ENCODE results near the gene KCNG1. TPM values are rescaled to one million over a fixed set of nuclear protein-coding genes. Genes with fewer than 3 reads are reported as not detected.

Gene KCNG1
- total and polyA plus RNA-seq, 2 of the 13 experiments (the other 11 are each of a cell fraction or from before 2014, with no cell fraction given) = not detected

DNA sequence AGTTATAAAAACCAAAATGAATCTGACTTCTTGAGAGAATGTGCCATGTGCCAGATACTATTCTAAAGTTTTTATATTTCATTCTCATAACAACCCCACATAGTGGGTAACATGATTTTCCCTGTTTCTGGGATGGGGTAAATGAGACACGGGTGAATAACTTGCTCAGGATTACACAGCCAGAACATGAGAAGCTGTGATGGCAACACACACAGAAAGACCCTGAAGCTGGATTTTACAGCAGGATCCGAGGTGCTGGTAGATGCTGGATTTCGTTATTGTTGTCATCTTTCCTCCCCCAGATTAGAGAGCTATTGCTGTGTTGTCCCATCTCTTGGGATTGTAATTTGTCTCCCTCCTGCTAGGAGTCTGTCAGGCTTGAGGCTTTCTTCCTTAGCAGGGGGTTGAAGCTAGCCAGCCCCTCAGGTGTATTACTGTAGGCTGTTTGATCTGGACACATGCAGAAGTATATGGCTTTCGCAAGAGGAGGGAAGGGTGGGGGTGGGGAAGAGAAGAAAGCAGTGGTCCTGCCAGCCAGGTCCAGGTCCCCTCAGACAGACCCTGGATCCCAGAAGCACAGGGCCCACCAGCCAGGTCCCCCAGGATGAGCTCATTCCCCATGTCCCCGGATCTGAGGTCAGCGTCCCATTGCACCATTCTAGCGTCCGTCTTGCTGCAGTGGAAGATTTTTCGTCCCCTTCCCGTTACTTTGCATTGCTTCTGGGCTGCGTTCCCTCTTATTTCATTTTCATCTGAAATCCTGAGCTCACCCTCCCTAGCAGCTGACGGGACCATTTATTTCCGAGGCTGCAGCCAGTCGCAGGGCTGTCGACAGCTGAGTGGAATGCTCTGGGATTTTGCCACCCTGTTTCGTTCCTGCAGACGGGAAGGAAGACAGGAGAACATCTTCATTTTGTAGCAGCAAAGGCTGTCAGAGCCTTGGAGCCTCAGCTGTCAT lies 7.3 kb upstream of the KCNG1 start (continued):
- TF ChIP-seq TCF7 (IDR thresholded peaks at IDR 0.05; ENCODE audit: low read depth) (no peak), ZNF160 (CRISPR knock-in tag; IDR thresholded peaks at IDR 0.05) (no peak), GZF1 (CRISPR knock-in tag; IDR thresholded peaks at IDR 0.05) (no peak)
- TF ChIP-seq, protein P1, sequence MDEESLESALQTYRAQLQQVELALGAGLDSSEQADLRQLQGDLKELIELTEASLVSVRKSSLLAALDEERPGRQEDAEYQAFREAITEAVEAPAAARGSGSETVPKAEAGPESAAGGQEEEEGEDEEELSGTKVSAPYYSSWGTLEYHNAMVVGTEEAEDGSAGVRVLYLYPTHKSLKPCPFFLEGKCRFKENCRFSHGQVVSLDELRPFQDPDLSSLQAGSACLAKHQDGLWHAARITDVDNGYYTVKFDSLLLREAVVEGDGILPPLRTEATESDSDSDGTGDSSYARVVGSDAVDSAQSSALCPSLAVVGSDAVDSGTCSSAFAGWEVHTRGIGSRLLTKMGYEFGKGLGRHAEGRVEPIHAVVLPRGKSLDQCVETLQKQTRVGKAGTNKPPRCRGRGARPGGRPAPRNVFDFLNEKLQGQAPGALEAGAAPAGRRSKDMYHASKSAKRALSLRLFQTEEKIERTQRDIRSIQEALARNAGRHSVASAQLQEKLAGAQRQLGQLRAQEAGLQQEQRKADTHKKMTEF (CRISPR knock-in tag; IDR thresholded peaks at IDR 0.05) = no peak

DNA sequence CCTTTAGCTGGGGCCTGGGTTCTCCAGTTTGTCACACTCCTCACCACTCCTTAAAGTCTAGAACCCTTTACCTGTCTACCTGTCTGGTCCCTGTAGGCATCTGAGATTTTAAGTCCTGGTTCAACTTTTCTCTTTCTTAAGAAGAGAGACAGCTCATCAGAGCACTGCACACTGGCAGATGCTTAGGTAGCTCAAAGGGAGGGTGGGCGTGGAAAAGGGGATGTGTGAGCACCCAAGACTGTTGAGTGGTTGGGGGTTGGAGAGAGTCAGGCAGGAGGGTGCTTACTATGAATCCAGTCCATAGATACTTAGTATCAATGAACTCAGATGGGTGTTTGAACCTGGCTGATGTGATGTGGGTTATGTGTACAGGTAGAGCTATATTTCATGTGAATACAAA lies 6.6 kb upstream of the KCNG1 start:
- Histone ChIP-seq H3K4me3 (replicated peaks in 1 of 3; ENCODE audit: insufficient read depth in 1 of 3, low read depth in 2 of 3, low read length in 3 of 3) (no peak overlapping the region), H3K9ac (ENCODE audit: insufficient read depth, low read depth, low read length) (no peak overlapping the region), H3K27ac (ENCODE audit: extremely low read length, insufficient read depth, low read length) (no peak overlapping the region), H3K79me2 (ENCODE audit: insufficient read depth, low read length) (no peaks in the 10 kb centered on the region), H4K20me1 (ENCODE audit: insufficient read depth, low read length) (no peaks in the 10 kb centered on the region), H3K27me3 (ENCODE audit: control insufficient read depth in 1 of 2, insufficient read depth in 2 of 2, low read length in 2 of 2) (peaks cover 14 to 55% of the 10 kb centered on the region in 2 experiments), H3K4me2 (ENCODE audit: low read depth, low read length) (no peak overlapping the region), H3K9me3 (ENCODE audit: low read length) (no peaks in the 10 kb centered on the region), H3K36me3 (replicated peaks in 1 of 2; ENCODE audit: control insufficient read depth in 1 of 2, insufficient read depth in 2 of 2, low read length in 2 of 2) (no peaks in the 10 kb centered on the region), H3K4me1 (ENCODE audit: insufficient read depth, low read length) (no peaks in the 10 kb centered on the region), H2AFZ (ENCODE audit: low read length) (no peak overlapping the region)
- intact Hi-C loops (cut with micrococcal nuclease; ENCODE audit: unreplicated experiment) (no loop called here), in situ Hi-C loops (cut with HindIII; ENCODE audit: extremely low pct_ligation_motif_present, low pct_unique_long_range_greater_than_20kb) (no loop called here)
- BruUV-seq (replicated peaks) = no TSS peak
- FAIRE-seq (no peak), ATAC-seq (no peak), DNase-seq (ENCODE audit: low spot score) (no peak)
- TF ChIP-seq, protein P2, sequence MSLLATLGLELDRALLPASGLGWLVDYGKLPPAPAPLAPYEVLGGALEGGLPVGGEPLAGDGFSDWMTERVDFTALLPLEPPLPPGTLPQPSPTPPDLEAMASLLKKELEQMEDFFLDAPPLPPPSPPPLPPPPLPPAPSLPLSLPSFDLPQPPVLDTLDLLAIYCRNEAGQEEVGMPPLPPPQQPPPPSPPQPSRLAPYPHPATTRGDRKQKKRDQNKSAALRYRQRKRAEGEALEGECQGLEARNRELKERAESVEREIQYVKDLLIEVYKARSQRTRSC (CRISPR knock-in tag; IDR thresholded peaks at IDR 0.05; ENCODE audit: low read depth) = no peak
- WGBS (ENCODE audit: low lambda C conversion rate) = 0% methylated on average over 1 of the region's 1 CpG
- POLR2A ChIA-PET = interaction anchor here (0.7 kb wide), 1 partner anchor 71 kb away, joined by 3 read pairs; the partner anchor contains the start of genes DPM1 and MOCS3
- CTCF ChIA-PET (ENCODE audit: low intra/inter-chr PET ratio, low total read pairs) = no interaction called here
